Measurements from ENCODE around the gene SLC26A5.
"Not testable (repeated sequence)": the region's sequence is repeated elsewhere in the genome, so short reads cannot be mapped to it uniquely, and the experiment has no call there.

Gene SLC26A5

GRCh38 chr7:103446049-103446520 lies at the start of gene SLC26A5:
Gene SLC26A5, minus strand, starts transcription at chr7:103446207. Its CDS starts 24,693 bp downstream, at chr7:103421514.
- FAIRE-seq = no peak

- no peak for FAIRE-seq
Measured at GRCh38 chr7:103487419-103487818, 41.4 kb upstream of the SLC26A5 start.

- not testable (repeated sequence) for FAIRE-seq
Measured at GRCh38 chr7:103486873-103487272, 40.9 kb upstream of the SLC26A5 start.

- FAIRE-seq = no peak
Measured at GRCh38 chr7:103480771-103481170, 34.8 kb upstream of the SLC26A5 start.

- no peak for FAIRE-seq
Measured at GRCh38 chr7:103474956-103475355, 28.9 kb upstream of the SLC26A5 start.

GRCh38 chr7:103469095-103469948 lies 23.3 kb upstream of the SLC26A5 start:
- no peak for FAIRE-seq

GRCh38 chr7:103466814-103467213 lies 20.8 kb upstream of the SLC26A5 start:
- no peak for FAIRE-seq

- no peak for FAIRE-seq
Measured at GRCh38 chr7:103462358-103462757, 16.4 kb upstream of the SLC26A5 start.

- peak; percentile 56 for FAIRE-seq
Measured at GRCh38 chr7:103447073-103447960, 1.3 kb upstream of the SLC26A5 start.

- no peak for FAIRE-seq
Measured at GRCh38 chr7:103445228-103446048, 569 bp downstream of the SLC26A5 start.

- no peak for FAIRE-seq
Measured at GRCh38 chr7:103439661-103440060, 6.3 kb downstream of the SLC26A5 start.

- FAIRE-seq = no peak
Measured at GRCh38 chr7:103437623-103438022, 8.4 kb downstream of the SLC26A5 start.

GRCh38 chr7:103432712-103433111 lies 13.3 kb downstream of the SLC26A5 start:
- no peak for FAIRE-seq

GRCh38 chr7:103425177-103425576 lies 20.8 kb downstream of the SLC26A5 start:
- no peak for FAIRE-seq

GRCh38 chr7:103423467-103424179 lies 22.4 kb downstream of the SLC26A5 start:
- FAIRE-seq = no peak

GRCh38 chr7:103420857-103421384 lies 25.1 kb downstream of the SLC26A5 start:
- FAIRE-seq = no peak

GRCh38 chr7:103418241-103418640 lies 27.8 kb downstream of the SLC26A5 start:
- FAIRE-seq = no peak

- no peak for FAIRE-seq
Measured at GRCh38 chr7:103413407-103413806, 32.6 kb downstream of the SLC26A5 start.

- no peak for FAIRE-seq
Measured at GRCh38 chr7:103412151-103412550, 33.9 kb downstream of the SLC26A5 start.

GRCh38 chr7:103405789-103406613 lies 40.0 kb downstream of the SLC26A5 start:
- FAIRE-seq = not testable (repeated sequence)

- not testable (repeated sequence) for FAIRE-seq
Measured at GRCh38 chr7:103399687-103400086, 46.3 kb downstream of the SLC26A5 start.
